HG02870 (cell line): ENCODE measurements around the gene CFD.
"Not testable (repeated sequence)": the region's sequence is repeated elsewhere in the genome, so short reads cannot be mapped to it uniquely, and the experiment has no call there.

Experiments
- ATAC-seq: cut with Tn5 transposase; IDR thresholded peaks from one replicate; pipeline ENCODE4 v1.9.1; 2021; ENCODE audit warnings: mild to moderate bottlenecking, moderate library complexity; ENCODE audit not compliant: unreplicated experiment

The CFD gene

GRCh38 chr19:870963-871401, 11.5 kb downstream of the CFD start:
- ATAC-seq, result no peak

- ATAC-seq, result no peak
These were observed 12.2 kb downstream of the CFD start for GRCh38 chr19:871446-872265.

- ATAC-seq, result no peak
These were observed 12.9 kb downstream of the CFD start for GRCh38 chr19:872266-872951.

- ATAC-seq, result no peak
These were observed 13.6 kb downstream of the CFD start for GRCh38 chr19:873084-873483.

GRCh38 chr19:873561-874041, 14.1 kb downstream of the CFD start:
- ATAC-seq, result no peak

GRCh38 chr19:875265-875879, 15.9 kb downstream of the CFD start:
- ATAC-seq, result no peak

GRCh38 chr19:876089-876488, 16.6 kb downstream of the CFD start:
- no peak for ATAC-seq

- ATAC-seq, result no peak
These were observed 17.4 kb downstream of the CFD start for GRCh38 chr19:876780-877314.

- not testable (repeated sequence) for ATAC-seq
These were observed 18.7 kb downstream of the CFD start for GRCh38 chr19:877992-878660.

GRCh38 chr19:878751-879561, 19.5 kb downstream of the CFD start:
- not testable (repeated sequence) for ATAC-seq

GRCh38 chr19:879711-880438, 20.4 kb downstream of the CFD start:
- ATAC-seq, result no peak

GRCh38 chr19:881385-882071, 22.1 kb downstream of the CFD start:
- ATAC-seq, result no peak

GRCh38 chr19:882871-883497, 23.5 kb downstream of the CFD start:
- ATAC-seq, result no peak

- ATAC-seq, result no peak
These were observed 24.3 kb downstream of the CFD start for GRCh38 chr19:883661-884211.

GRCh38 chr19:884420-885211, 25.2 kb downstream of the CFD start:
- ATAC-seq, result no peak

- no peak for ATAC-seq
These were observed 26.2 kb downstream of the CFD start for GRCh38 chr19:885536-886224.

GRCh38 chr19:887072-887471, 27.6 kb downstream of the CFD start:
- ATAC-seq, result no peak
